Measurements from ENCODE around the gene VEGFC.

DNA sequence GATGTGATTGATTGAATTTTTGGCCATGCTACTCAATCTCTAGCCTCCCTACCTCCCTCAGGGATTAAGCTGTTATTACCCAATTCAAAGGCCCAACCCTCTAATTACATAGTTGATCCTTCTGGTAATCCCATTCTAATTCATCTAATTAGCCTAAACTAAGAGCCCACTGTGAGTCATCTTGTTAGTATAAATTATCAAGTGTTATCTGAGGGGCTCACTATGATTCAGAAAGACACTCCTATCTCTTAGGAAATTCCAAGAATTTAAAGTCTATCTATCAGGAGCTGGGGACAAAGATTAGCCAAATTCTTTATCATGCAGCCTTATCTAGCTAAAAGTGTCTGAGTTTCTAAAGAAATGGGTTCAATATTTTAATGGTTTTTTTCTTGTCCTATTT, 32.9 kb upstream of the VEGFC start:
- TF ChIP-seq POLR2AphosphoS5 (IDR thresholded peaks at IDR 0.05; ENCODE audit: low read depth, low read length): no peak
- no peak for TF ChIP-seq POLR2A (IDR thresholded peaks at IDR 0.05; ENCODE audit: low read depth, low read length)
- TF ChIP-seq TAF1 (IDR thresholded peaks at IDR 0.05; ENCODE audit: borderline replicate concordance, low read depth, low read length): no peak
